GM19438 (cell line): ENCODE data around the gene TECTA.

Experiments
- ATAC-seq: cut with Tn5 transposase; IDR thresholded peaks from one replicate; pipeline ENCODE4 v1.9.1; 2021; ENCODE audit warnings: low read depth; ENCODE audit not compliant: unreplicated experiment

TECTA gene

DNA sequence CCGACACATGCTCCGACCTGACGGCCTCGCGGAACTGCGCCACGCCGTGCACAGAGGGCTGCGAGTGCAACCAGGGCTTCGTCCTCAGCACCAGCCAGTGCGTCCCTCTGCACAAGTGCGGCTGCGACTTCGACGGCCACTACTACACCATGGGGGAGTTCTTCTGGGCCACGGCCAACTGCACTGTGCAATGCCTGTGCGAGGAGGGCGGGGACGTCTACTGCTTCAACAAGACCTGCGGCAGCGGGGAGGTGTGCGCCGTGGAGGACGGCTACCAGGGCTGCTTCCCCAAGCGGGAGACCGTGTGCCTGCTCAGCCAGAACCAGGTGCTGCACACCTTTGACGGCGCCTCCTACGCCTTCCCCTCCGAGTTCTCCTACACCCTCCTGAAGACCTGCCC lies 26.8 kb downstream of the TECTA start:
- no peak for ATAC-seq

DNA sequence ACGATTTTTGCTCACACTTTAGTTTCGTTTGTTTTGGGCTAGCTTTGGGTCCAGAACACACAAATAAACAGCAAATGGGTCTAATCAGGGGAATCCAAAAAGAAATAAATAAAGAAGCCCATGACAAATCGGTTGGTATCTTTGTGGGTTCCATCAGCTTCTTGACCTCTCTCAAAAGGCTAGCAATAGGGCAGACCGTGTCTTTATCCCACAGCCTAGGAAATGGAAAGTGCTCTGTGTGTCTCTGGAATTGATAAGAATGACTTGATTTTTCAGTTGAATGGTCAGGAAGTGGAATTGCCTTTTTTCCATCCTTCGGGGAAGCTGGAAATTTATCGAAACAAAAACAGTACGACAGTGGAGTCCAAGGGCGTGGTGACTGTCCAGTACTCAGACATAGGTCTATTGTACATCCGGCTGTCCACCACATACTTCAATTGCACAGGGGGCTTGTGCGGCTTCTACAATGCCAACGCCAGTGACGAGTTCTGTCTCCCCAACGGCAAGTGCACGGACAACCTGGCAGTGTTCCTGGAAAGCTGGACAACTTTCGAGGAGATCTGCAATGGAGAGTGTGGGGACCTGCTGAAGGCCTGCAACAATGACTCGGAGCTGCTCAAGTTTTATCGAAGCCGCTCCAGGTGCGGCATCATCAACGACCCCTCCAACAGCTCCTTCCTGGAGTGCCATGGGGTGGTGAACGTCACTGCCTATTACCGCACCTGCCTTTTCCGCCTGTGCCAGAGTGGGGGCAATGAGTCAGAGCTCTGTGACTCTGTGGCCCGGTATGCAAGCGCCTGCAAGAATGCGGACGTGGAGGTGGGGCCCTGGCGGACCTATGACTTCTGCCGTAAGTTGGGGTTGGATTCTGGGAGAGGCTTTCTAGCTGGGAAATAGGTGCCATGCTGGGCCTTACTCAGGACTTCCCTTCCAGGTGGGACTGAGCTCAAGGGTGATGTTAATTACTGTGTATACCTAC lies 28.6 kb downstream of the TECTA start:
- no peak for ATAC-seq

DNA sequence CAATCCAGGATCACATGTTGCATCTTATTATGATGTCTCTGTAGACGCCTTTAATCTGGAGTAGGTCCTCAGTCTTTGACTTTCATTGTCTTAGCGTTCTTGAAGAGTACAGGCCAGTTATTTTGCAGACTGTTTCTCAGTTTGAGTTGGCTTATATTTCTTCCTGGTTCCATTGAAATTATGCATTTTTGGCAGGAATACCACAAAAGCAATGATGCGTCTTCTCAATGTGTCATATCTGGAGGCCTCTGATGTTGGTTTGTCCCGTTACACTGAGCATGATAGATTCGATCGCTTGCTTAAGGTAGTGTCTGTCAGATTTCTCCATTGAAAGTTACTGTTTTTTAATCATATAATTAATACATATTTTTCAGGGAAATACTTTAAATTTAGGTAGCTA lies 30.6 kb downstream of the TECTA start:
- ATAC-seq, result no peak

DNA sequence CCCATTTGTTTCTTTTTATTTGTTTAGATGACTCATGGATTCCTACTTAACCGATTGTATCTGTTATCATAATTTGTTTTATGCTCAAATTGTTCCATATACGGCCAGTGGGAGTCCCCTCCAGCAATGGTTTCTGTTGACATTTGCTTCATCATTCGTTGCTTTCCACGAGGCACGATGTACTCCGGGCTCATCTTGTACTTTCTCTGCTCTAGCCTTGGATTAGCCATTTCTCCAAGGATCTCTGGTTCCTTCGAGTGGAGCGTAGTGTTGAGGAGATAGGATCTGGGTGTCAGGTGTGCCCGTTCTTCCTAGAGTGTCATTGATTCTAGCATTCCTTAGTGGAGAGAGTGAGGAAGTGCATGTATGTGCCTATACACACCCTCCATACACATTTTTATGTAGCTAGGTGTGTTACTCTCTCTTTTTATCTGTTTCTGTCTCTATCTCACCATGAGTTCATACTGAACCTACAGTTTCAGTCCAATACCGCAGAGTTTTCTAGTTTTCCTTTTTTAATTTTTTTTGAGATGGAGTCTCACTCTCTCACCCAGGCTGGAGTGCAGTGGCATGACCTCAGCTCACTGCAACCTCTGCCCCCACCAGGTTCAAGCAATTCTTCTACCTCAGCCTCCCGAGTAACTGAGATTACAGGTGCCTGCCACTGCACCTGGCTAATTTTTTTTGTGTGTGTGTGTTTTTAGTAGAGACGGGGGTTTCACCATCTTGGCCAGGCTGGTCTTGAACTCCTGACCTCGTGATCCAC lies 31.4 kb downstream of the TECTA start:
- ATAC-seq, result no peak

DNA sequence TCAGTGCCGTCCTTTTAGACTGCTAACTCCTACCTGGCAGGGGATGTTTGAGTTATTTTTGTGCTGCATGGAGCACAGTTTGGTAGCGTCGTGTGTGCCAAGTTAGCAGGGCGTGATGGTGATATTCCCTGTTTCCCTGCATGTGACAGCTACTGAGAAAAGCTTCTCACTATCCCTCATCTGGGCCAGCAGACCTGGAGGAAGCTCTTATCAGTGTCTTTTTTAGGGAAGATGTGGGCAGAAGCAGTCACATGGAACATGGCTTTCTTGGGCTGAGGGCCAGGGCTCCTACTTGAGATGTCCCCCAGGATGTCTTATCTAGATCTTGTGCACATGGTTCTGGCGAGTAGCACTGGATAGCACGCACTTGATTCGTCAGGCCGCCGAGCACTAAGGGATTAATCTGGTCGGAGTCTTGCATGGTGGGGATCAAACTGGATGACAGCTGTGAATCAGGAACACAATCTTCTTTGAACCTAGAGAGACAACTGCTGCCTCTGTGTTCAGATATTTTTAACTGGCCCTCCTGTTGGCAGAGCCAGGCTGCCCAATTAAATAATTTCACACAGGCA lies 33.8 kb downstream of the TECTA start:
- no peak for ATAC-seq

DNA sequence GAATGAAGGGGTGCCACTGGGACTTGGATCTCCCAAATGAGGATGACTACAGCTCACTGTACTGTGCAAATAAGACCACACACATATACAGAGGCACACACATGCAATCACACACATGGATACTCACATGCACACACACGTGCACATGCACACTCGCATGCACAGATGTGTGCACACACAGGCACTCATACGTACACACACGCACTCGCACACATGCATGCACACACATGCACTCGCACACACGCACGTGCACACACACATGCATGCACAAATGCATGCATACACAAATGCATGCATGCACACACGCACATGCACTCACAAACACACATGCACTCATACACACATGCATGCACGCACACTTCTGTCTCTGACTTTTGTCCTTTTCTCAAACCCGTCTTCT lies 36.0 kb downstream of the TECTA start:
- no peak for ATAC-seq

DNA sequence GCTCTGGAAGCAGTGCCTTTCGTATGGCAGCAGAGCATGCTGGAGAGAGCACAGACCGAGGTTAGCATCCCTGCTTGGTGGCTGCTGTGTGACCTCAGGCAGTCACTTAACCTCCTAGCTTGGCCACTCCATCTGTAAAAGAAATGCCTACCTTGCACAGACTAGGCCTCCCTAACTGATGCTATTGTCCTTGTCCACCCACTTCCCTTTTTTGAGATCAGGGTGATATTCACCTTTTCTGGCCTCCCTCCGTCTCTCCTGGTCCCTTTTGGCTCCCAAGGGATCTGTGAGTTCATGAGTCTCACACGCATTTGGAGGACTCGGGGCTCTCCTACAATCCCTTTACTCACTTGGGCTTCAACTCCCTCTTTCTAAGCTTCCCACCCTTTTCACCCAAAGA lies 37.2 kb downstream of the TECTA start:
- ATAC-seq, result no peak

DNA sequence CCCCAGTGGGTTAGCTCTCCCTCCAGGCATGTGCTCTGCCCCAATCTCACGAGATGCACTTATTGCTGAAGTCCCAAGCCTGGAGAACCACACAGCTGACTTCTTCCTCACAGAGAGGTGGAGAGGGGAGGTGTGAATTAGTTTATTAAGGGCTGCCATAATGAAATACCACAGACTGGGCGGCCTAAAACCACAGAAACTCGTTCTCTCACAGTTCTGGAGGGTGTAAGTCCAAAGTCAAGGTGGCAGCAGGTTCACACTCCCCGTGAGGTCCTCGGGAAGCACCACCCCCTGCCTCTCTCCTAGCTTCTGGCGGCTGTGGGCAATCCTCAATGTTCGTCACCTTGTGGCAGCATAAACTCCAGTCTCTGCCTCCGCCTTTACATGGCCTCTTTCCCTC lies 39.3 kb downstream of the TECTA start:
- no peak for ATAC-seq

DNA sequence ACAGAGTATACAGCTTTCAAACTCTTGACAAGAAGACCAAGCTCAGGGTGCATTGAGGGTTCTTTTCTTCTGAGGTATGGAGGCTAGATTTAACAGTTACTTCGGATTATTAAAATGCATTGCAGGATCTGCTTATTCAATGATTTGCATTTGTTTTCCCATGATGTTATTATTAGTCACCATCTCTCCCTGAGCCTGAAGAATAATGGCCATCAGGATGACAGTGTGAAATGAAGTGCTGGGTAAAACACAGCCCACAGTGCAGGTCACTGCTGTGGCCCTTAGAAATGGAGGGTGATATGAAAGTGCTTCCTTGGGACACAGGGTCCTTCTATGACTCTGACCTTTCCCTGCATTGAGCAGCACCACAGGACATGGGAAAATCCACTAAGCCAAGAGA lies 40.0 kb downstream of the TECTA start:
- no peak for ATAC-seq

DNA sequence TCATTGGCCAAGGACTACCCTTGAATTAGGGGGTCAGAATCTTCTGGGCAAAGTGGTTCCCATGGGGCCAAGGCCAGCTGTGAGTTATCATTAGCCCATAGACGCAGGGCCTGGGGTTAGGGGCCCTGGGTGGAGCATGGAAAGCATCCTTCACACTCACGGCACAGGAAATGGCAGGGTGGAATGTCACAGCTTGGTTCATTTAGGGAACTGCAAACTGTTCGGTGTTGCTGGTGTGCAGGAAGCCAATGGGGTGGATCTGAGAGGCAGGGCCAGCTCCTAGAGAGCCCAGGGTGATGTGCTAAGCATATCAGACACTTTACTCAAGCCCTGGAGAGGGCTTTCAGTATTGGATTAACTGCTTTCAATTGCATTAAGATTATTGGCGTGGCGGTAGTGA lies 42.9 kb downstream of the TECTA start:
- no peak for ATAC-seq

DNA sequence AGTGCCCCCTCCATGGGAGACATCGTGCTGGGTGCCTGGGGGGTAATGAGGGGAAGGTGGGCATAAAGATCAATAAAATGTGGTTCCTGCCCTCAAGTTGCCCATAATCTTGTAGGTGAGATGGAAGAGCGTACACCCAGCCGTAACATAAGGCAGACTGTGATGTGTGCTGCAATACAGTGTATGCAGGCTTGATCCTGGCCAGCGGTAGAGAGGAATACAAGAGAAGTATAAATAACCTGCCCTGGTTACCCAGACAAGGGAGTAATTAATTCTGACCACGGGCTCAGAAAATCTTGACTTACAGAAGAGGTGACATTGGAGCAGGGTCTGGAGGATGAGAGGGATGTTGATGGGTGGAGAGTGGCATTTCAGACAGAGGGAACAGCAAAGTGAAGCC lies 43.7 kb downstream of the TECTA start:
- ATAC-seq, result no peak

DNA sequence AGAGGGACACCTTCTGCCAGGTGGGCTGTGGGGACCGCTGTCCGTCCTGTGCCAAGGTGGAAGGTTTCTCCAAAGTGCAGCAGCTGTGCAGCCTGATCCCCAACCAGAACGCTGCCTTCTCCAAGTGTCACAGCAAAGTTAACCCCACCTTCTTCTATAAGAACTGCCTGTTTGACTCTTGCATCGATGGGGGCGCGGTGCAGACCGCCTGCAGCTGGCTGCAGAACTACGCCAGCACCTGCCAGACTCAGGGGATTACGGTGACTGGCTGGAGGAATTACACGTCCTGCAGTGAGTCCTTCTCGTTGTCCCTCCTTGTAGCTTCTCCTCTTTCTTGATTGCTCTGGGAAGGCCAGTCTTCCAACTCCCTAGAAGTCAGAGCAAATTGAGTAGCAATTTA lies 44.8 kb downstream of the TECTA start:
- ATAC-seq, result no peak

DNA sequence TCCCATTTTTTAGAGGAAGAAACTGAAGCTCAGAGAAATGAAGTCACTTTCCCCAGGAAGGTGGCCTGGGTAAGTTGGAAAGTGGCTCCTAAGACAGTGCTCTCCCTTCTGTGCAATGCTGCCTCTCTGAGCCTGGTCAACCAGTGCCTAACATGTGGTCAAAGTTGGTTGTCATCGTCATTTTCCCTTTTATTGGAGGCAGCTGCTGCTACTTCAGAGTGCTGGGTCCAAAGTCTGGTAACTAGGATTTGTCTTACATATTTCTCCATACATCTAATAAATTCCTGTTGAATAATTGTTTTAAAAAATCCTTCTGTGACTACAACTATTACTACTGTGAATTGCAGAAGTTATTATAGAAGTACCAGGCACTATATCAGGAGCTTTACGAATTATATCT lies 48.1 kb downstream of the TECTA start:
- no peak for ATAC-seq

DNA sequence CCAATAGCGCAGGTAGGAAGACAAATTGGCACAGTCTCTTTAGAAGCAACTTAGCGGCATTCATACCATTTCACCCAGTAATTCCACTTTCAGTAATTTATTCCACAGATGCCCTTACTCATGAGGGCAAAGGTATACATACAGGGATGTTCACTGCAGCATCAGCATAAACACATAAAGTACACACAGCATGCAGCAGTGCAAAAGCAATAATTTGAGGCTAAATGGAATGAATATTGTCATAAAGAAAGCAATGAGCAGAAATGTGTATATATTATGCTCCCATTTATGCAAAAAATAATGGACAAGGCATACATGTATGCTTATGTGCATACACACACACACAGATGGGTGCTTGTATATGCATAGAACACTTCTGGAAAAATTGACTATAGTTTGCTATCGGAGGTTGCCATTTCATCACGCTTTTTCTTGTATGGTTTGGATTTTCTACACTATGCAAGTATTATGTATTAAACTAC lies 50.2 kb downstream of the TECTA start:
- no peak for ATAC-seq

DNA sequence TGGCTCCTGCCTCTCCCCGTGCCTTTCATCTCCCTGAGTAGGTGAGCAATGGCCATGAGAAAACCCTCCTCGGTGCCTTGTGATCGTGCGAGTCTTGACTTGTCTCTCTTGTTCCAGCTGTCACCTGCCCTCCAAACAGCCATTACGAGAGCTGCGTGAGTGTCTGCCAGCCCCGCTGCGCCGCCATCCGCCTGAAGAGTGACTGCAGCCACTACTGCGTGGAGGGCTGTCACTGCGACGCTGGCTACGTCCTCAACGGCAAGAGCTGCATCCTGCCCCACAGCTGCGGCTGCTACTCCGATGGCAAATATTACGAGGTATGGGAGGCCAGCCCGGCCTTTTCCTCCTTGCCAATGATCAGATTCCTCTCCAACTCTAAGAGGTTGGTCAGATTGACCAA lies 51.7 kb downstream of the TECTA start:
- ATAC-seq, result no peak

DNA sequence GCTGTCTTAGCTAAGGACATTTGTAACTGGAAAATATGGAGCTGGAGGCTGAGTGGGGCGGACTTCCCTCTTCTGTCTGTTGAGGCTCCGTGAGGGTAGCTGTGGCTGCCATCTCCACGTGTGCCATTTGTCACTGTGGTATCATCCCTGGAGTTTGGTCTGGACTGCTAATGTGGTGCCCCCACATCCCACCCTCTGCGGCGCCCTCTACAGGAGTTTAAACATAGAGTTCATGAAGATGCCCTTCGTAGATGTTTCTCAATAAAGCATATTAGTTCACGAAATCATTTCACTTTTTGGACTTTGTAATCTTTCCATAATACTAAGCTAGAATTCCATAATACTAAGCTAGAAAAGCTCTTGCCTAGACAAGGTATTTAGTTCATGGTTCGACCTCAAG lies 52.4 kb downstream of the TECTA start:
- ATAC-seq, result no peak

DNA sequence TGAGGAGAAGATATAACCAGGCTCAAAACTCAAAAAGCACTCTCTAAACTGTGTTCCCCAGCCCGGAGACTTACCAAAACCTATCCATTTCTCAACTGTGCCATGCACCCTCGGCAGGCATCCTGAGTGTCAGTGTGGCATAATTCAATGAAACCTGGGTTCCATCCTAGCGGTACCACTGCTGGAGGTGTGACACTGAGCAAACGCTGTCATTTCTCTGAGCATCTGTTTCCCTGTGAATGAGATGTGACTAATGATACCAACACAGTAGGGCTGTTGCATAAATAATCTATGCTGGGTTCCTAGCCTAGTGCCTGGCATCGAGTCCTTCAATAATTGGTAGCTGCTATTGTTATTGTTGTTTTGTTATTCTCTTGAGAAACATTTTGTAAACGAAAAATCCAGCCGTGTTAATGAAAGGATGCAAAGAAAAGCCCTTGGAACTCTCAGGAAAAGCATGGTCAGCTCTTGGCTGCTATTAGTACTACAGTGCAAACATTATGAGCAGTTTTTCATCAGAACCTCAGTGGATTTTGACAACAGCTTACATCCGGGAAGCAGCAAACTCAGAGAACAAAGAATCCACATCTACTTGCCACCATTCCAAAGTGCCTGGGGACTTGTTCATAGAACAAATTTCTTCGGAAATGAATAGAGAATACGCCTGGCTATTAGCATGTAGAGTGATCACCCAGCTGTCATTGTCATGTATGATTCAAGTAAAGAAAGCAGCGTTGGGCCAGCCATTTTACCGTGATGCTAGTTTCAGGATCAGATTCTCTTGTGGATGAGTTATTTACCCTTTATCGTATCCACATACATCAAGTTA lies 53.7 kb downstream of the TECTA start:
- no peak for ATAC-seq

DNA sequence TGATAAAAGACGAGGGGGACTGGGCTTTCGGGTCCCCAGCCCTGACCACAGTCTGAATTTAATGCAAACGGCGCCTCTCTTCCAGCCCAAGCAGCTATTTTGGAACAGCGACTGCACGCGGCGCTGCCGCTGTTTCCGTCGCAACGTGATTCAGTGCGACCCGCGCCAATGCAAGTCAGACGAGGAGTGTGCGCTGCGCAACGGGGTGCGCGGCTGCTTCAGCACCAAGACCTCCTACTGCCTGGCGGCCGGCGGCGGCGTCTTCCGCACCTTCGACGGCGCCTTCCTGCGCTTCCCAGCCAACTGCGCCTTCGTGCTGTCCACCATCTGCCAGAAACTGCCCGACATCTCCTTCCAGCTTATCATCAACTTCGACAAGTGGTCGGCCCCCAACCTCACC lies 56.7 kb downstream of the TECTA start:
- ATAC-seq, result no peak

DNA sequence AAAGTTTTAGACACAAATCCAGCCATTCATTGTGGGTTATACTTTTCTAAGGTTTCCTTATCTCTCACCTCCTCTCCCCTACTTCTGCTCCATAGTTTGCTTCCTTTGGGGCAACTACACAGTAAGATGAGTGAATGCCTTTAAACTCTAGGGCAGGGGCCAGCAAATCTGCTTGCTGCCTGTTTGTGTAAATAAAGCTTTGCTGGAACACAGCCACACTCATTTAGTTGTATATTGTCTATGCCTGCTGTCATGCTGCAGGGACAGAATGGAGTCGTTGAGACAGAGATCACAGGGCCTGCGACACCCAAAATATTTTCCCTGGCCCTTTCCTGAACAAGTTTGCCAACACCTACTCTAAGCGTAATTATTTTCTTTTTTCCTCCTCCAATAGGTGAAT lies 58.7 kb downstream of the TECTA start:
- ATAC-seq, result no peak

DNA sequence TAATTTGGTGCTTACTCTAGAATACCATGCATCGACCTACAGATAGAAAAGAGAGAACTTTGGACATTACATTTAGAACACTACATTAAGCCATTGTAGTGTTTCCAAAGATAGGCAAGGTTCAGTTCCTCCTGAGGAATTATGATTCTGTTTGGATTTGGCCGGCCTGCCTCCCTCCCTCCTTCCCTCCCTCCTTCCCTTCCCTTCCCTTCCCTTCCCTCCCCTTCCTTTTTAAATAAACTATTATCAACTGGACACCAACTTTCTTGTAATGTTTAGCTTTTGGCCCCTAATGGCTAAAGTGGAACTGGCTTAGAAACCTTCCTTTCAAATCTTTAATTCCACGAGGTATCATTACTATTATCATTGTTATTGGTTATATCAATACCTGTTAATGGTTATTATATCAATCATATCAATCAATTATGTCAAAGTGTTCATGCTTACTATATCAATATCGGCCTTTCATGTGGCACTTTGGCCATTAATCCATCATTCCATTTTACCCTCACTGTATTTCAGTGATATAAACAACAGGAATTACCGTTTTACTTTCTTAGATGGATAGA lies 60.4 kb downstream of the TECTA start:
- no peak for ATAC-seq
